H9 (cell line): ENCODE data around the gene ABR. TPM values are rescaled to one million over a fixed set of nuclear protein-coding genes. Genes with fewer than 3 reads are reported as not detected.

Experiments
- DNase-seq: peaks from one replicate; pipeline ENCODE4 v3.0.0-alpha.2; 2017
- H2AFZ ChIP-seq: one replicate; pipeline ENCODE4 v1.6.1; 2013; ENCODE audit warnings: mild to moderate bottlenecking, low read length, control low read depth, moderate library complexity
- H2AK5ac ChIP-seq: 2 replicates; pipeline ENCODE4 v1.6.1; 2013; ENCODE audit warnings: low read length, control low read depth, mixed read lengths; ENCODE audit not compliant: insufficient read length
- H2BK120ac ChIP-seq: one replicate; pipeline ENCODE4 v1.6.1; 2013; ENCODE audit warnings: low read depth, mild to moderate bottlenecking, low read length, control low read depth, inconsistent platforms; ENCODE audit not compliant: poor library complexity, severe bottlenecking
- H2BK12ac ChIP-seq: 2 replicates; pipeline ENCODE4 v1.6.1; 2013; ENCODE audit warnings: low read length, control low read depth, mixed read lengths, low read depth; ENCODE audit not compliant: insufficient read length
- H2BK15ac ChIP-seq: 2 replicates; pipeline ENCODE4 v1.6.1; 2013; ENCODE audit warnings: low read depth, low read length, control low read depth
- H2BK20ac ChIP-seq: one replicate; pipeline ENCODE4 v1.6.1; 2013; ENCODE audit warnings: low read depth, mild to moderate bottlenecking, low read length, control low read depth, inconsistent platforms; ENCODE audit not compliant: poor library complexity, severe bottlenecking
- H2BK5ac ChIP-seq: 2 replicates; pipeline ENCODE4 v1.6.1; 2013; ENCODE audit warnings: low read length, control low read depth, mixed read lengths; ENCODE audit not compliant: insufficient read length
- H3K14ac ChIP-seq: 2 replicates; pipeline ENCODE4 v1.6.1; 2013; ENCODE audit warnings: low read length, control low read depth; ENCODE audit not compliant: insufficient read depth
- H3K18ac ChIP-seq: 2 replicates; pipeline ENCODE4 v1.6.1; 2013; ENCODE audit warnings: low read depth, mild to moderate bottlenecking, mixed read lengths, low read length, control low read depth; ENCODE audit not compliant: insufficient read length
- H3K23ac ChIP-seq: 2 replicates; pipeline ENCODE4 v1.6.1; 2013; ENCODE audit warnings: low read length, control low read depth, mixed read lengths, low read depth; ENCODE audit not compliant: insufficient read length
- H3K23me2 ChIP-seq: 2 replicates; pipeline ENCODE4 v1.6.1; 2013; ENCODE audit warnings: low read depth, mild to moderate bottlenecking, mixed read lengths, low read length, control low read depth; ENCODE audit not compliant: insufficient read length, poor library complexity, severe bottlenecking
- H3K27ac ChIP-seq: 2 replicates; pipeline ENCODE4 v1.5.1; 2013; ENCODE audit warnings: low read length, control low read depth, mixed read lengths, low read depth; ENCODE audit not compliant: insufficient read length
- H3K27me3 ChIP-seq: 2 replicates; pipeline ENCODE4 v1.6.1; 2013; ENCODE audit warnings: low read length, control low read depth, inconsistent platforms; ENCODE audit not compliant: insufficient read depth
- H3K4ac ChIP-seq: 2 replicates; pipeline ENCODE4 v1.6.1; 2013; ENCODE audit warnings: low read depth, mild to moderate bottlenecking, control low read depth, inconsistent platforms, low read length, moderate library complexity
- H3K4me1 ChIP-seq: 2 replicates; pipeline ENCODE4 v1.6.1; 2013; ENCODE audit warnings: low read length, control low read depth, inconsistent platforms; ENCODE audit not compliant: insufficient read depth
- H3K4me2 ChIP-seq: 2 replicates; pipeline ENCODE4 v1.6.1; 2013; ENCODE audit warnings: low read length, control low read depth, mixed read lengths; ENCODE audit not compliant: insufficient read length, insufficient read depth
- H3K56ac ChIP-seq: 2 replicates; pipeline ENCODE4 v1.6.1; 2013; ENCODE audit warnings: low read depth, mild to moderate bottlenecking, mixed read lengths, low read length, control low read depth; ENCODE audit not compliant: insufficient read length
- H3K79me1 ChIP-seq: 2 replicates; pipeline ENCODE4 v1.6.1; 2013; ENCODE audit warnings: low read depth, mild to moderate bottlenecking, moderate library complexity, low read length, control low read depth, inconsistent platforms; ENCODE audit not compliant: insufficient read depth, poor library complexity, severe bottlenecking
- H3K79me2 ChIP-seq: 2 replicates; pipeline ENCODE4 v1.6.1; 2013; ENCODE audit warnings: low read length, control low read depth, inconsistent platforms; ENCODE audit not compliant: insufficient read depth
- H3K9ac ChIP-seq: 2 replicates; pipeline ENCODE4 v1.6.1; 2013; ENCODE audit warnings: low read length, control low read depth, mixed read lengths; ENCODE audit not compliant: insufficient read length; ENCODE audit errors: extremely low read depth
- H3K9me3 ChIP-seq: one replicate; pipeline ENCODE4 v1.6.1; 2013; ENCODE audit warnings: low read depth, low read length, inconsistent platforms; ENCODE audit not compliant: control insufficient read depth
- H3T11ph ChIP-seq: one replicate; pipeline ENCODE4 v1.6.1; 2013; ENCODE audit warnings: mild to moderate bottlenecking, low read length, control low read depth, inconsistent platforms
- H4K20me1 ChIP-seq: one replicate; pipeline ENCODE4 v1.6.1; 2013; ENCODE audit not compliant: control insufficient read depth, insufficient read length, insufficient read depth
- H4K5ac ChIP-seq: 2 replicates; pipeline ENCODE4 v1.6.1; 2013; ENCODE audit warnings: low read depth, mild to moderate bottlenecking, mixed read lengths, low read length, control low read depth; ENCODE audit not compliant: insufficient read length
- H4K8ac ChIP-seq: replicated peaks from 2 replicates; pipeline ENCODE4 v1.6.1; 2013; ENCODE audit warnings: low read length, control low read depth, mixed read lengths, low read depth; ENCODE audit not compliant: insufficient read length
- H4K91ac ChIP-seq: 2 replicates; pipeline ENCODE4 v1.6.1; 2013; ENCODE audit warnings: low read depth, mild to moderate bottlenecking, moderate library complexity, mixed read lengths, low read length, control low read depth; ENCODE audit not compliant: insufficient read length
- H3K27ac Mint-ChIP-seq, 3 experiments: 2 replicates in 2 of 3; 3 replicates in 1 of 3; pipeline ENCODE4 v1.8.0; 2020 to 2021; ENCODE audit warnings: mixed read lengths in 3 of 3, mild to moderate bottlenecking in 1 of 3, moderate library complexity in 1 of 3
- H3K27me3 Mint-ChIP-seq: 2 replicates; pipeline ENCODE4 v1.8.0; 2021; ENCODE audit warnings: low read depth, mild to moderate bottlenecking, moderate library complexity, mixed read lengths
- H3K36me3 Mint-ChIP-seq, 3 experiments: 2 replicates in 2 of 3; 3 replicates in 1 of 3; pipeline ENCODE4 v1.8.0; 2020 to 2021; ENCODE audit warnings: low read depth in 3 of 3, mixed read lengths in 3 of 3; ENCODE audit not compliant: insufficient read depth in 1 of 3
- H3K4me1 Mint-ChIP-seq, 2 experiments: 2 replicates each; pipeline ENCODE4 v1.8.0; 2020; ENCODE audit warnings: mixed read lengths in 2 of 2
- H3K4me3 Mint-ChIP-seq, 2 experiments: 2 replicates in 1 of 2; 3 replicates in 1 of 2; pipeline ENCODE4 v1.8.0; 2020 to 2021; ENCODE audit warnings: mild to moderate bottlenecking in 2 of 2, mixed read lengths in 2 of 2, moderate library complexity in 1 of 2
- H3K9me3 Mint-ChIP-seq, 2 experiments: 2 replicates in 1 of 2; 3 replicates in 1 of 2; pipeline ENCODE4 v1.8.0; 2020; ENCODE audit warnings: mild to moderate bottlenecking in 2 of 2, mixed read lengths in 2 of 2, moderate library complexity in 1 of 2
- WGBS: extraction: QIAGEN DNeasy Blood & Tissue Kit; methylation state at CpG from one replicate; pipeline ENCODE4 v1.1.7; 2013; ENCODE audit warnings: missing lambda C conversion rate, low lambda C conversion rate, mixed read lengths; ENCODE audit not compliant: insufficient read length; ENCODE audit errors: extremely low coverage; 5-methylcytosine and 5-hydroxymethylcytosine counted together
- total RNA-seq: library from RNA; stranded (reverse); gene quantifications from 2 replicates; pipeline ENCODE4 v1.2.1, GENCODE V29; 2021
- TF ChIP-seq, protein P1 (sequence below): fragments of 200-600 bp; sonication (generic); conservative IDR thresholded peaks from 3 replicates; pipeline ENCODE4 v1.8.0; 2021; ENCODE audit warnings: antibody characterized with exemption, mild to moderate bottlenecking

Gene ABR
- total RNA-seq, 1 experiment from 2014 or later: 34.7 TPM

DNA sequence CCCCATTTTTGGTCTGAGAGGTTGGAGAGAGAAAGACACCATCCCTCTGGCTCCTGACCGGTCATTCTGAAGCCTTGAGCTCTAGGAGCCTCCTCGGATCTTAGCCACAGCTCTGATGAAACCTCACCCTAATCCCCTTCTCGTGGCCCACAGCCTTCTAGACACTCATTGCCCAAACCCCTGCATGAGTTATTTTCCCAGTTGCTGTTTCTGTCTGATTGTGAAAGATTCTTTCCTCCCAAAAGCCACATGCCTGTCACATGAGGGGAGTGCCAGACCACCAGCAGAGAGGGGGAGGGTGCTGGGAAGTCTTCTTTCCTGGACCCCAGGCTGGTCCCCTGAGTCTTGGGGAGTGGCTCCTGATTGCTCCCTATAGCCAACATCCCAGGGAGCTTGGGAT is 17.6 kb upstream of the ABR start:
- Histone ChIP-seq H3K9me3 (no peaks in the 10 kb centered on the region), H3K27me3 (no peaks in the 10 kb centered on the region), H3K14ac (no peak overlapping the region), H3K9ac (no peak overlapping the region), H3K23me2 (no peaks in the 10 kb centered on the region), H3K18ac (no peak overlapping the region), H3K4me2 (no peak overlapping the region), H2BK120ac (no peak overlapping the region), H4K91ac (no peak overlapping the region), H3K27ac (no peak overlapping the region), H4K8ac (no peak overlapping the region), H2BK20ac (no peak overlapping the region), H3K79me1 (no peaks in the 10 kb centered on the region), H2AFZ (no peak overlapping the region), H2BK5ac (no peak overlapping the region), H2BK12ac (no peak overlapping the region), H3K56ac (no peak overlapping the region), H3T11ph (no peak overlapping the region), H4K5ac (no peak overlapping the region), H2BK15ac (no peak overlapping the region), H3K4ac (no peak overlapping the region), H3K23ac (no peak overlapping the region), H3K79me2 (no peaks in the 10 kb centered on the region), H4K20me1 (no peaks in the 10 kb centered on the region), H3K4me1 (no peaks in the 10 kb centered on the region), H2AK5ac (no peak overlapping the region)
- no peaks in the 10 kb centered on the region for H3K9me3 Mint-ChIP-seq
- peaks cover 28% of the 10 kb centered on the region for H3K27me3 Mint-ChIP-seq
- H3K4me3 Mint-ChIP-seq: no peak overlapping the region
- no CpG with 5 or more reads among the region's 3 CpGs for WGBS
- no peaks in the 10 kb centered on the region for H3K36me3 Mint-ChIP-seq
- no peak overlapping the region for H3K27ac Mint-ChIP-seq
- no peak for DNase-seq
- TF ChIP-seq, protein P1, sequence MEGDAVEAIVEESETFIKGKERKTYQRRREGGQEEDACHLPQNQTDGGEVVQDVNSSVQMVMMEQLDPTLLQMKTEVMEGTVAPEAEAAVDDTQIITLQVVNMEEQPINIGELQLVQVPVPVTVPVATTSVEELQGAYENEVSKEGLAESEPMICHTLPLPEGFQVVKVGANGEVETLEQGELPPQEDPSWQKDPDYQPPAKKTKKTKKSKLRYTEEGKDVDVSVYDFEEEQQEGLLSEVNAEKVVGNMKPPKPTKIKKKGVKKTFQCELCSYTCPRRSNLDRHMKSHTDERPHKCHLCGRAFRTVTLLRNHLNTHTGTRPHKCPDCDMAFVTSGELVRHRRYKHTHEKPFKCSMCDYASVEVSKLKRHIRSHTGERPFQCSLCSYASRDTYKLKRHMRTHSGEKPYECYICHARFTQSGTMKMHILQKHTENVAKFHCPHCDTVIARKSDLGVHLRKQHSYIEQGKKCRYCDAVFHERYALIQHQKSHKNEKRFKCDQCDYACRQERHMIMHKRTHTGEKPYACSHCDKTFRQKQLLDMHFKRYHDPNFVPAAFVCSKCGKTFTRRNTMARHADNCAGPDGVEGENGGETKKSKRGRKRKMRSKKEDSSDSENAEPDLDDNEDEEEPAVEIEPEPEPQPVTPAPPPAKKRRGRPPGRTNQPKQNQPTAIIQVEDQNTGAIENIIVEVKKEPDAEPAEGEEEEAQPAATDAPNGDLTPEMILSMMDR: no peak
- peaks cover 2 to 11% of the 10 kb centered on the region in 2 experiments; a peak in 2 of 4 replicates for H3K4me1 Mint-ChIP-seq
